Fibroblast of gingiva (primary cell): Measurements from ENCODE around the gene ATP5F1C.

Experiments used
- DNase-seq: peaks from one replicate; pipeline ENCODE4 v3.0.0-alpha.2; 2011; ENCODE audit warnings: low read depth

ATP5F1C gene

DNA sequence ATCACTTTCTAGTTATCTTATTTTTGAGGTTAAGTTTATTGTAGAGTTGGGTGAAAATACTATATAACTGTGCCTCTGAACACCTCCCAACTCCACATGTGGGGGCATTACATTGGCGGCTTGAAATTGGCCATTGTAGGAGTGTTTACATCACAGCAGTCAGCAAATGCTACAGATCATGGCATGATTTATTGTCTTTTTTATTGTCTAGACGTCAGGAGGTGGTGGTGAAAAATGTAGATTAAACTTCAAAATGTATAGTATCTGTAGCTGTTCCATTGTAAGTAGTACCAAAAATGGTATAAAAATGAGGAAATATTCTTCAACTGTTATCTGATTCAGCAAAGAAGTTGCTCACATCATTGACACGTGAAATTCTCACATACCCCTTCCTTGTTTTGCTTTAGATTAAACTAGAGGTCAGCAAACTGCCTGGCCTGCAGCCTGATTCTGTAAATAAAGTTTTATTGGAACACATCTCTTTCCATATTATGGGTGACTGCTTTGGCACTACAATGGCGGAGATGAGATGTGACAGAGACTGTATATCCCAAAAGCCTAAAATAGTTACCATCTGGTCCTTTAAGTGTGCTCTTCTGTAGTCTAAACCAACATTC, 65.4 kb downstream of the ATP5F1C start:
- DNase-seq: no peak

DNA sequence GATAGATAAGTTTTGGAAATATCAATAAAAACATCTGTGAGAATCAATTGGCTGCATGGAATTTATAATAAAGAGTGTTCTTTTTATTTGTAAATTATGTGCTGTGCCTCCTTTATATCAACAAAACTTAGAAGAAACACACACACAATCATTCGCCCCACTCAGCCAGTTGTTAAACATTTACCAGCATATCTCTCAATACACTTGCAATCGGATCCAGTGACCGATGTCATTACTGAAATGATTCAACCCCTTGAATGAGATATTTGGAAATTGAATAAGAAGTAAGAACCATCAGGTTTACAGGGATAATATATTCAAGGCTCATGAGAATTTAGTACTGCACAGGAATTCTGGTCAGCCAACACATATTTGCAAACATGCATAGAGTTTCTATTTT, 65.9 kb downstream of the ATP5F1C start:
- no peak for DNase-seq

DNA sequence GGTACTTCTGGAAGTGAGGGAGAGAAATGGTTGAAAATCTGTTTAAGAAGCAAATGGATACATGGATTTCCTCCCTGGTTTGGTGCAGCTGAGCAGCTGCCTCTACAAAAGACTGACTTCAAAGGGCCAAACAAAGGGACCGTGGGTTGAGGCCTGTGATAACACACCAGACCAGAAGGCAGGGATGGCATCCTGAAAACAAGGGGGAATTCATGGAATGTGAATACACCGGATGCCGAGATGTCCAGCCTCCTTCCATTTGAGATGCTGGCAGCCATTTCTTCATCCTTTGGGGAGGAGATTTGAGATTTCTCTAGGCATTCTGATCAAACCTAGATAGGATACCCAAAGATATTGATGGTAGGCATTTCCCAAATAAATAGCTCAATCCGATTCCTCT, 67.2 kb downstream of the ATP5F1C start:
- no peak for DNase-seq

DNA sequence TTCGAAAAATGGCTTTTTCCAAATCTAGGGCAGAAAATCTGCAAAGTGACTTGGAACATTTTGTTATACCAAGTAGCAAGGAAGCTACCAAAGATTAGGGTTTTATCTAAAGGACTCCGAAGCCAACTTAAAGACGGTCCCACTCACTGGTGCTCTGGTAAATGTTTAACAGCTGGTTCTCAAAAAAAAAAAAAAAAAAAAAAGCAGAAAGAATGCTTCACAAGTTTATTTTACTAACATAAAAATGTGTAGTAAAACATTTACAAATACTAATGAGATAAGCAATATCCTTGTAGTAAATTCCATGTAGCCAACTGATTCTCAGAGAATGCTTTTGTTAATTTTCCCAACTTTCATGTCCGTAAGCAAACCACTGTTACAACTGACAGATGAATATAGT, 68.7 kb downstream of the ATP5F1C start:
- no peak for DNase-seq

DNA sequence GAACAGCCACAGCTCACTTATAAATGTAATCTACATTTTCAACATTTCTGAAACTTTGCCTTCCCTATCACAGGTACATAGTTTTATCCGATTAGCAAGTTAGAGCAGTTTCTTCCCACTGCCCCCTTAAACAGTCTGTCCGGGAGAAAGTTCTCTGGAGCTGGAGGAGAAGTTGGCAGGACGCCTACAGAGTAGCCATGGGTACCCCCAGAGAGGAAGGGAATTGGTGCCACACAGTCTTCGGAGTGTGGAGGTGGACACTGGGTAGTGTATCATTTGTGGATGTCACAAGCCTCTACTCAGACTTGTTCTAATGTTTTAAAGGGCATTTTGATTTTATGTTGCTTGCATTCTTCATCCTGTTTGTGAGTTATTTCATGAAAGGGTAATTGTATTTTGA, 69.3 kb downstream of the ATP5F1C start:
- no peak for DNase-seq
